HG03571 (cell line): ENCODE data around the gene ERP29.
"Not testable (repeated sequence)": the region's sequence is repeated elsewhere in the genome, so short reads cannot be mapped to it uniquely, and the experiment has no call there.

Source experiments
- ATAC-seq: cut with Tn5 transposase; IDR thresholded peaks from one replicate; pipeline ENCODE4 v1.9.1; 2021; ENCODE audit not compliant: unreplicated experiment

The ERP29 gene

DNA sequence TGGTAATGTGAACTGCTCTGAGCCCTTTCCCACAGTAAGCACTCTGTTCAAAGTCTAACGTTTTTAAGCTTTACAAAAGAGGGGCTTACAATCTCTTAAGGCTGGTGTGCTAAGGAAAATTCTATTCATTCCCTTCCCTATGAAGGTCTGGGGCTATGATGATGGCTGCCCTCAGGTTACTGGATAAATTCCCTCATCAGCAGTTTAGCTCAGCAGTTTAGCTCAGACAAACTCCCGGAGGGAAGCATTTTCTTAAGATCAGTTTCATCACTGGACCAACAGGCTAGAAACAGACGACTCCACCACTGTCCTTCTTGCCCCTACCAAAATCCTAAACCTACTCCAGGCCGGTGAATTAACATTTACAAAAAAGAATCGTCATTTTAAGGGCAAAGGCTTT lies 19.1 kb downstream of the ERP29 start:
- no peak for ATAC-seq

DNA sequence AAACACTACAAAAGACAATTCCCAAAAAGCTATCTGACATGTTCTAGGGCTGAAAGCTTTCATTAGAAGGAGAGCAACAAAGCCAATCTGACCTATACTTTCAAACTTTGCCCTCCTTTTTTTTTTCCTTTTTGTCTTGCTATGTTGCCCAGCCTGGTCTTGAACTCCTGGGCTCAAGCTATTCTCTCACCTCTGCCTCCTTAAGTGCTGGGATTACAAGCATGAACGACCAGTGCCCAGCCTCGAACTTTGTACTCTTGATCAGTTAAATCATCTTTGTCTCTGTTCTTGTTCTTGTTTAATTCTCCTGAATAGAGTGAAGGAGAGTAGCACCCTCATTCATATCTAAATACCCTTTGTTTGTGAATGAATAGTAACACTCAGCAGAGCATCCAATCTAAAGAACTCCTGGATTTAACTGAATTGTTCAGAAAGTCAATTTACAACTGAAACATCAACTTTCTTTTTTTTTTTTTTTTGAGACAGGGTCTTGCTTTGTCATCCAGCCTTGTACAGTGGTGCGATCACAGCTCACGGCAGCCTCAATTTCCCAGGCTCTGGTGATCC lies 22.1 kb downstream of the ERP29 start:
- no peak for ATAC-seq

GRCh38 chr12:112036614-112037013 lies 23.4 kb downstream of the ERP29 start:
- not testable (repeated sequence) for ATAC-seq

DNA sequence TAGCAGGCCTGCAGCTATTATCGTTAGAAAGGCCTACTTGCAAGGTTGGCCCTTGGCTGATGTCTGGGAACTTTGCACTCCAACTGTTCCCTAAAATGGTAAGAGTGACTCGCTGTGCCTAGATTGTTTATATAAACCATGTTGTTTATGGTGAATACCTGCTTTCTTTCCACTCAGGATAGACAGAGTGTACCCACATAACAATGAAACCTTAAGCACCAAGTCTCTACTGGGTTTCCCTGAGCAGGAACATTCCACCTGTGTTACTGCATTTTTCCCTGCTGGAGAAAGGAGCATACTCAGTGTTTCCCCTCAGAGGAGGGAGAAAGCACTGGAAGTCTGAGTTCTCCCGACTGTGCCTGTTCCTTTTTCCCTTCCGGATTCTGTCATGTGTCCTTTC lies 32.8 kb downstream of the ERP29 start:
- no peak for ATAC-seq

DNA sequence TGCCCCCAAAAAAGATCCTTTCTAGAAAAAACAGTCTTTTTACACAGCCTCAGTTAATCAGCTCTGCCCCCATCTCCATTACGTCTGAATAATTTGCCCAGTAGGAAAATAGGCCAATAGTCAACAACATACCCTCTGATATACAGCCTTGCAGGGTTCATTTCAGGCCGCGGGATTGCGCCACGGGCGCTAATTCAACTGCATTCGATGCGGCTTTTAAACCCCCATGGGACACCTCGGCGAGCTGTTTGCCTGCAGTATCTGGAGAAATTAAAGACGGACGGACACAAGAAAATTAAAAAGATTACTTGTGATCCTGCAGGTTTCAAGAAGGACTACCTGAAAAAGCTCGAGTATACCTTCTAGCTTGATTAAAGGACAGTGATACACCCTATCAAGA lies 36.1 kb downstream of the ERP29 start:
- ATAC-seq, result no peak

- no peak for ATAC-seq
These were observed 47.9 kb downstream of the ERP29 start for GRCh38 chr12:112061137-112061536.

GRCh38 chr12:112063273-112063672 lies 50.0 kb downstream of the ERP29 start:
- no peak for ATAC-seq

- no peak for ATAC-seq
These were observed 53.3 kb downstream of the ERP29 start for GRCh38 chr12:112066566-112066965.
